ENCODE measurements around the gene ETV6.
A peak's percentile ranks its signal among the peaks of the same experiment; 100 is the strongest.

Gene ETV6

GRCh38 chr12:11722578-11723138, 73.2 kb downstream of the ETV6 start:
- no peak for DNase-seq

- no peak for DNase-seq
Measured at GRCh38 chr12:11723993-11724392, 74.5 kb downstream of the ETV6 start.

- DNase-seq: no peak
Measured at GRCh38 chr12:11724888-11725311, 75.4 kb downstream of the ETV6 start.

- no peak for DNase-seq
Measured at GRCh38 chr12:11725686-11726085, 76.2 kb downstream of the ETV6 start.

- no peak for DNase-seq
Measured at GRCh38 chr12:11726659-11727058, 77.2 kb downstream of the ETV6 start.

GRCh38 chr12:11727133-11727664, 77.7 kb downstream of the ETV6 start:
- peak; percentile 75 for DNase-seq

GRCh38 chr12:11728154-11728755, 78.8 kb downstream of the ETV6 start:
- DNase-seq: no peak

- DNase-seq: peak; percentile 27
Measured at GRCh38 chr12:11729008-11729407, 79.5 kb downstream of the ETV6 start.

GRCh38 chr12:11729439-11730150, 80.1 kb downstream of the ETV6 start:
- DNase-seq: no peak

- DNase-seq: peak; percentile 23
Measured at GRCh38 chr12:11730299-11731041, 81.0 kb downstream of the ETV6 start.

- DNase-seq: peak; percentile 21
Measured at GRCh38 chr12:11731042-11731357, 81.5 kb downstream of the ETV6 start.

GRCh38 chr12:11731455-11731854, 82.0 kb downstream of the ETV6 start:
- DNase-seq: no peak

GRCh38 chr12:11732023-11732422, 82.5 kb downstream of the ETV6 start:
- peak; percentile 33 for DNase-seq

- no peak for DNase-seq
Measured at GRCh38 chr12:11732715-11733114, 83.2 kb downstream of the ETV6 start.

- no peak for DNase-seq
Measured at GRCh38 chr12:11734580-11735180, 85.2 kb downstream of the ETV6 start.

- no peak for DNase-seq
Measured at GRCh38 chr12:11738450-11738849, 89.0 kb downstream of the ETV6 start.

GRCh38 chr12:11739980-11740577, 90.6 kb downstream of the ETV6 start:
- DNase-seq: no peak

- DNase-seq: no peak
Measured at GRCh38 chr12:11741434-11742092, 92.1 kb downstream of the ETV6 start.

GRCh38 chr12:11743423-11744409, 94.2 kb downstream of the ETV6 start:
- no peak for DNase-seq

- DNase-seq: no peak
Measured at GRCh38 chr12:11744410-11744801, 94.9 kb downstream of the ETV6 start.

- DNase-seq: no peak
Measured at GRCh38 chr12:11745113-11745512, 95.6 kb downstream of the ETV6 start.
